ENCODE measurements around the gene TRIM29.

- no peak for TF ChIP-seq ZNF274 (IDR thresholded peaks at IDR 0.05; ENCODE audit: low read depth, low read length)
- TF ChIP-seq YY1 (IDR thresholded peaks at IDR 0.05; ENCODE audit: insufficient read depth, insufficient read length) = no peak
Observed at GRCh38 chr11:120062561-120062930, 75.4 kb downstream of the TRIM29 start.
